GM19324 (cell line): ENCODE results near the gene TEX11.
"Not testable (repeated sequence)": the region's sequence is repeated elsewhere in the genome, so short reads cannot be mapped to it uniquely, and the experiment has no call there.

Experiments
- ATAC-seq: cut with Tn5 transposase; IDR thresholded peaks from one replicate; pipeline ENCODE4 v1.9.1; 2021; ENCODE audit warnings: mild to moderate bottlenecking, moderate library complexity; ENCODE audit not compliant: unreplicated experiment, low FRiP score

The TEX11 gene

DNA sequence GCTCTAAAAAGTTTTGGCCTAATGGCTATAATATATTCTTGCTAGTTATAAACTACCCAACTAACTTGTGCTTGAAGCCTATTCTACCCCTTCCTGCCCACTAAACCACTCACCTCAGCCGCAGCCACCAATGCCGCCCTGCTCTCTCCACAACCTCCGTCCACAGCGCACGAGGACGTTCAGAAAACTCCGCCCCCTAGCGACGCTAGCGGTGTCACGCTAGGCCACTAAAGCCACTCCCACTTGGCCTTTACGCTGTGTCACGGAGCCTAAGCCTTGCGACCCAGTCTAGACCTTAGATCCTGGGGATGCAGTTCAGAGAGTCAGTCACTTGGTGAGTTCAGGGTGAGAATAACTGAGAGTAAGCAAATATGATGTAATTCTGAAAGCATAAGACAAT, at the start of gene TEX11:
Gene TEX11 (minus strand): TSS at position 171 of the 400 bp plus-strand sequence. CDS start 922 bp downstream, outside the sequence.
- no peak for ATAC-seq

DNA sequence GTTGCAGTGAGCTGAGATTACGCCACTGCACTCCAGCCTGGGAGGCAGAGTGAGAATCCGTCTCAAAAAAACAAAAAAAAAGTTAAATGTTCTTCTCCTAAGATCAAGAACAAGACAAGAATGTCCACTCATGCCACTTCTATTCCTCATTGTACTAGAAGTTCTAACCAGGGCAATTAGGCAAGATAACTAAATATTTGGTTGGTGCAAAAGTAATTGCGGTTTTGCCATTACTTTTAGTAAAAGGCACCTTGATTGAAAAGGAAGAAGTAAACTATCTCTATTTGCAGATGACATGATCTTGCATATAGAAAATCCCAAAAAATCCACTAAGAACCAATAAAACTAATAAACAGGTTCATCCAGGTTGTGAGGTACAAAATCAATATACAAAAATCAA, 46.4 kb upstream of the TEX11 start:
- no peak for ATAC-seq

GRCh38 chrX:70924294-70924911, 15.9 kb upstream of the TEX11 start:
- ATAC-seq = no peak

- no peak for ATAC-seq
Observed at GRCh38 chrX:70922774-70923473, 14.4 kb upstream of the TEX11 start.

- no peak for ATAC-seq
Observed at GRCh38 chrX:70921709-70922352, 13.3 kb upstream of the TEX11 start.

DNA sequence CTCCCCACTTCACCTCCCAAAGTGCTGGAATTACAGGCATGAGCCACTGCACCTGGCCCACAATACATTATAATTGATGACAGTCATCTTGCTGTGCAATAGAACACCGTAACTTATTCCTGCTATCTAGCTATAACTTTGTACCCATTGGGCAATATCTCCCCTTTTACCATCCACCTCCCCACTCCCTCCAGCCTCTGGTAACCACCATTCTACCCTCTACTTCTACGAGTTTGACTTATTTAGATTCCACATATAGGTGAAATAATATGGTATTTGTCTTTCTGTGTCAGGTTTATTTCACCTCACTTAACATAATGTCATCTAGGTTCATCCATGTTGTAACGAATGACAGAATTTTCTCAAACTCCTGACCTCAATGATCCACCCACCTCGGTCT, 8.2 kb upstream of the TEX11 start:
- no peak for ATAC-seq

DNA sequence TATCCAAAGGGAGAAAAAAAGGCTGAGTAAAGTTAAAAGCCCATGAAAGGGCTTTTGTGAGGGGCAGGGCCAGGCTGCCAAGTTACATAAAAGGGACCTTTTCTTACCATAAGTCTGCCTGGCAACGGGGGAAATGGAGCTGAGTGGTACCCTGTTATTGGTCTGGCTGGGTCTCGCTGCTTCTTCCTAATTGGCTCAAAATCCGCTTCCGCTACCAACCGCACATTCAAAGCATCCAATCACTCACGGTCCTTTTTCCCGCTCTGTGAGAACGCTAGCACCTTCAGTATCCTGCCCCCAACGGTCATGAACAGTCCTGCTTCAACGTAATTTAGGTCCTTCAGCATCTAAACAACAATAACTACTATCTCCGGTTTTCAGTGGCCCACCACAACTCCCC, 611 bp downstream of the TEX11 start:
- ATAC-seq = no peak

DNA sequence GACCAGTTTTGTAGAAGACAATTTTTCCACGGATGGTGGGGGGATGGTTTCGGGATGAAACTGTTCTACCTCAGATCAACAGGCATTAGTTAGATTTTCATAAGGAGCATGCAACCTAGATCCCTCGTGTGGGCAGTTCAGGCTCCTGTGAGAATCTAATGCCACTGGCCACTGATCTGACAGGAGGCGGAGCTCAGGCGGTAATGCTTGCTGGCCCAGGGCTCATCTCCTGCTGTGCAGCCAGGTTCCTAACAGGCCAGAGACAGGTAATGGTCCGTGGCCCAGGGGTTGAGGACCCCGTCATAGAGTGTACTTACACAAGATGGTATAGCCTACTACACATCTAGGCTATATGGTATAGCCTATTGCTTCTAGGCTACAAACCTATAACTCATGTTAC, 7.0 kb downstream of the TEX11 start:
- ATAC-seq = no peak

DNA sequence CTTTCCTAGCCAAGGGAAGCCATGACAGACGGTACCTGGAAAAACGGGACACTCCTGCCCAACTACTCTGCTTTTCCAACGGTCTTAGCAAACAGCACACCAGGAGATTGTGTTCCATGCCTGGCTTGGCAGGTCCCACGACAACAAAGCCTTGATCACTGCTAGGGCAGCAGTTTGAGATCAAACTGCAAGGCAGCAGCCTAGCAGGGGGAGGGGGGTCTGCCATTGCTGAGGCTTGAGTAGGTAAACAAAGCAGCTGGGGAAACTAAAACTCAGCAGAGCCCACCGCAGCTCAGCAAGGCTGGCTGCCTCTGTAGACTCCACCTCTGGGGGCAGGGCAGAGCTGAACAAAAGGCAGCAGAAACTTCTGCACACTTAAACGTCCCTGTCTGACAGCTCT, 18.1 kb downstream of the TEX11 start:
- ATAC-seq = not testable (repeated sequence)

DNA sequence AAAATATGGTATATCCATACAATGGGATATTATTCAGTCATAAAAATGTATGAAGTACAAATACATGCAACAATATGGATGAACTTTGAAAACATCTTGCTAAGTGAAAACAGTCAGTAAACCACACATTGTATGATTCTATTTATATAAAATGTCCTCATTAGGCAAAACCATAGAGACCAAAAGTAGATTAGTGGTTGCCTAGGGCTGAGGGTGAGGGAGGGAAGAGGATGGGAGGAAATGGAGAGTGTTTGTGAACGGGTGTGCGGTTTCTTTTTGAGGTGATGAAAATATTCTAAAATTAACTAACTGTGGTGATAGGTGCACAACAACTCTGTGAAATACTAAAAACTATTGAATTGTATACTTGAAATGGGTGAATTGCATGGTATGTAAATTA, 29.6 kb downstream of the TEX11 start:
- ATAC-seq = no peak

DNA sequence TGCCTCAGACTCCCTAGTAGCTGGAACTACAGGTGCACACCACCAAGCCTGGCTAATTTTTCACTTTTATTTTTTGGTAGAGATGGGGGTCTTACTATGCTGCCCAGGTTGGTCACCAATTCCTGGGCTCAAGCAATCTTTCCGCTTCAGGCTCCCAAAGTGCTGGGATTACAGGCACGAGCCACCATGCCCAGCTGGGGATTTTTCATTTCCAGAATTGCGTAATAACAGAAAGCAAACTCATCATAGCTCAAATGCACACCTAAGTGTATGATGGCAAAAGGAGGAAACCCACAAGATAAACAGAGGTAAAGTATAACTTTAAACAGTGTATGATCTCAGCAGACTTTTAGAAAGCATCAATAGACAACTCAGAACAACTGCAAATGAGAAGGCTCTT, 56.2 kb downstream of the TEX11 start:
- no peak for ATAC-seq

GRCh38 chrX:70844081-70844480, 64.4 kb downstream of the TEX11 start:
- ATAC-seq = not testable (repeated sequence)

DNA sequence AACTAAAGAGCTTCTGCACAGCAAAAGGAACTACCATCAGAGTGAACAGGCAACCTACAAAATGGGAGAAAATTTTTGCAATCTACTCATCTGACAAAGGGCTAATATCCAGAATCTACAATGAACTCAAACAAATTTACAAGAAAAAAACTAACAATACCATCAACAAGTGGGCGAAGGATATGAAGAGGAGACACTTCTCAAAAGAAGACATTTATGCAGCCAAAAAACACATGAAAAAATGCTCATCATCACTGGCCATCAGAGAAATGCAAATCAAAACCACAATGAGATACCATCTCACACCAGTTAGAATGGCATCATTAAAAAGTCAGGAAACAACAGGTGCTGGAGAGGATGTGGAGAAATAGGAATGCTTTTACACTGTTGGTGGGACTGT, 64.9 kb downstream of the TEX11 start:
- not testable (repeated sequence) for ATAC-seq

- ATAC-seq = no peak
Observed at GRCh38 chrX:70834589-70834988, 73.9 kb downstream of the TEX11 start.

DNA sequence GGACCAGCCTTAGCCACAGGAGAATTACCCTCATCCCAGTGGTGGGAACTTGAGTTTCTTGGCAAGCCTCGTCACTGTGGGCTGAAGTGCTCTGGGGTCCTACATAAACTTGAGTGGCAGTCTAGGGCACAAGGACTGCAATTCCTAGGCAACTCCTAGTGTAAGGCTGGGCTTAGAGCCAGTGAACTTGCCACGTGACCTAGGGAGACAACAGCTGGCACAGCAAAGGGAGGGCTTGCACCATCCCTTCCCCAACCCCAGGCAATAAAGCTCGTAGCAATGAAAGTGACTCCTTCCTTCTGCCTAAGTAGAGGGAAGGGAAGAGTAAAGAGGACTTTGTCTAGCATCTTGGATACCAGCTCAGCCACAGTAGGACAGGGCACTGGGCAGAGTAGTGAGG, 81.8 kb downstream of the TEX11 start:
- no peak for ATAC-seq

- no peak for ATAC-seq
Observed at GRCh38 chrX:70825366-70825765, 83.1 kb downstream of the TEX11 start.

DNA sequence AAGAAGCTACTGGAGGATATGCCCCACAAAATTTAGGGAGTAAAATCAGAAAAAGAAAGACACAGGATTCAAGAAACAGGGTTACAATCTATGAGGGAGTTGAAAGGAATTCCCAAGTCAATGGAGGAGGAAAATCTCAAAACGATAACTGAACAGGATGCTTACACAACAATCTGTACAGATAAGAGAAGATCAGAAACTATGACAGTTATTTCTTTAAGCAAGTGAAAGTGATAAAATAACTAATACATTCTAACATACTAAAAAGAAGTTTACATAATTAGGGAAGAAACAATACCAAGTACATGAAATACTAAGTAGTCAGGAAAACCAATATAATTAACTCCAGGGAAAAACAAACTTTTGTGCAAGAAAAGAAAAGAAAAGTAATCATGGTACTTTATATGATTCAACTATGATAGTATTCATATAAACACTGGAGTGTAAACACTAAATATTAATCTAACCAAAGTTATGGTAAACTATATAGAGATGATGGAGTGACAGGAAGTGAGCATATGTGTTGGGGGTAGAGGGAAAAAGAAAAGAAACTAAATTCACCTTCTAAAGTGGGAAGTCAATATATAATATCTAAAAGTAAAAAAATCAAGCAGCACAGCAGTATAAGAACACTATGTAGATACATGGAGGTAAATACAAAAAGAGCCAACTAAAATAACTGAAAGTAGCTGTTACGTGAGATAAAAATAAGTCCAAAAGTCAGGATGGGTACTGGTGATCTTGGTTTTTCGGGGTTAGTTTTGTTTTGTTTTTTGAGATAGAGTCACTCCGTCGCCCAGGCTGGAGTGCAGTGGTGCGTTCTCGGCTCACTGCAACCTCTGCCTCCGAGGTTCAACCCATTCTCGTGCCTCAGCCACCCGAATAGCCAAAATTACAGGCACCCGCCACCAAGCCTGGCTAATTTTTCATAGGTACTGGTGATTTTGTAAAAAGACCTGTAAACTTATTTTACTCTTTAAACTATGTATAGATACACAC, 99.3 kb downstream of the TEX11 start:
- ATAC-seq = no peak

DNA sequence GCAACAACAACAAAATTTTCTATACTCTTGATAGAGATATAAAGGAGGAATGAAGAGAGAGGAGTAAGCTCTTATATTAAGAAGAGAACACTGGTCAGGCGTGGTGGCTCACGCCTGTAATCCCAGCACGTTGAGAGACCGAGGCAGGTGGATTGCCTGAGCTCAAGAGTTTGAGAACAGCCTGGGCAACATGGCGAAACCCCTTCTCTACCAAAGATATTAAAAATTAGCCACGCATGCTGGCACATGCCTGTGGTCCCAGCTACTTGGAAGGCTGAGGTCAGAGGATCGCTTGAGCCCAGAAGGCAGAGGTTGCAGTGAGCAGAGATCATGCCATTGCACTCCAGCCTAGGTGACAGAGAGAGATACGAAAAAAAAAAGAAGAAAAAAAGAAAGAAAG, 102.4 kb downstream of the TEX11 start:
- ATAC-seq = no peak

- not testable (repeated sequence) for ATAC-seq
Observed at GRCh38 chrX:70796742-70797141, 111.8 kb downstream of the TEX11 start.

DNA sequence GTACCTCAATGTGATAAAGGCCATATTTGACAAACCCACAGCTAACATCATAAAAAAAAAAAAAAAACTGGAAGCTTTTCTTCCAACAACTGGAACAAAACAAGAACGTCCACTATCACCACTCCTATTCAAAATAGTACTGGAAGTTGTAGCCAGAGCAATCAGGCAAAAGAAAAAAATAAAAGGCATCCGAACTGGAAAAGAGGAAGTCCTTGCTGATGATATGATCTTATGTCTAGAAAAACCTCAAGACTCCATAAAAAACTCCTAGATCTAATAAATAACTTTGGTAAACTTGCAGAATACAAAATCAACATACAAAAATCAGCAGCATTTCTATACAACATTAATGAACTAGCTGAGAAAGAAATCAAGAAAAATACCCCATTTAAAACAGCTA, 134.3 kb downstream of the TEX11 start:
- ATAC-seq = no peak
